ENCODE data around the gene ABCF3.

GRCh38 chr3:184233127-184233843 lies 47.3 kb downstream of the ABCF3 start:
- no peak for TF ChIP-seq POLR2A (IDR thresholded peaks at IDR 0.05; ENCODE audit: low read length)
- no peak for TF ChIP-seq GATA1 (IDR thresholded peaks at IDR 0.05; ENCODE audit: low read depth, low read length)
